Measurements from ENCODE around the gene ADTRP. TPM values are rescaled to one million over a fixed set of nuclear protein-coding genes. Genes with fewer than 3 reads are reported as not detected.
"Not testable (repeated sequence)": the region's sequence is repeated elsewhere in the genome, so short reads cannot be mapped to it uniquely, and the experiment has no call there.

The ADTRP gene
- total RNA-seq, 1 donor from 2014 or later = 3.4 TPM

DNA sequence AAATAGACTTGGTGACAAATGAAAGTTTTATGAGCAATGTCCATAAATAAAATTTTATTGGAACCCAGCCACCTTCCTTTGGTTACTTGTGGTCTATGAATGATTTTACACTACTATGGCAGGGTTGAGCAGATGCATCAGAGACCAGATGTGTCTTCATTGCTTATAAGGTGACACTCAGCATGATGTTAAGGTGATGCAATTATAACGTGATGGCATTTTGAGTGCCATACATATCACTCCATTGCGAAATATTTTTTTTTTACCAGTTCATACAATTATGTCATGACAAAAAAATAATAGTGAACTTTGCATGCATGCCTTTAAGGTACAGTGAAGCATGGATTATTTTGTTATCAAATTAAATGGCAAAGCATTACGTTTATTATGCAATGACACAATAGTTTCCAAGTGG lies 96.0 kb downstream of the ADTRP start:
- no peak for DNase-seq (ENCODE audit: low spot score in 2 of 2, unreplicated experiment in 2 of 2)
- Mint-ChIP-seq H3K27me3 (ENCODE audit: low read depth) (no peaks in the 10 kb centered on the region), H3K9me3 (peaks cover 32% of the 10 kb centered on the region), H3K4me3 (no peak overlapping the region), H3K36me3 (peaks cover 7% of the 10 kb centered on the region), H3K27ac (no peak overlapping the region), H3K4me1 (peaks cover 32% of the 10 kb centered on the region)
- TF ChIP-seq, protein P1, sequence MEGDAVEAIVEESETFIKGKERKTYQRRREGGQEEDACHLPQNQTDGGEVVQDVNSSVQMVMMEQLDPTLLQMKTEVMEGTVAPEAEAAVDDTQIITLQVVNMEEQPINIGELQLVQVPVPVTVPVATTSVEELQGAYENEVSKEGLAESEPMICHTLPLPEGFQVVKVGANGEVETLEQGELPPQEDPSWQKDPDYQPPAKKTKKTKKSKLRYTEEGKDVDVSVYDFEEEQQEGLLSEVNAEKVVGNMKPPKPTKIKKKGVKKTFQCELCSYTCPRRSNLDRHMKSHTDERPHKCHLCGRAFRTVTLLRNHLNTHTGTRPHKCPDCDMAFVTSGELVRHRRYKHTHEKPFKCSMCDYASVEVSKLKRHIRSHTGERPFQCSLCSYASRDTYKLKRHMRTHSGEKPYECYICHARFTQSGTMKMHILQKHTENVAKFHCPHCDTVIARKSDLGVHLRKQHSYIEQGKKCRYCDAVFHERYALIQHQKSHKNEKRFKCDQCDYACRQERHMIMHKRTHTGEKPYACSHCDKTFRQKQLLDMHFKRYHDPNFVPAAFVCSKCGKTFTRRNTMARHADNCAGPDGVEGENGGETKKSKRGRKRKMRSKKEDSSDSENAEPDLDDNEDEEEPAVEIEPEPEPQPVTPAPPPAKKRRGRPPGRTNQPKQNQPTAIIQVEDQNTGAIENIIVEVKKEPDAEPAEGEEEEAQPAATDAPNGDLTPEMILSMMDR (IDR thresholded peaks at IDR 0.05; ENCODE audit: unreplicated experiment) = no peak

GRCh38 chr6:11681770-11682169 lies 96.8 kb downstream of the ADTRP start:
- H3K36me3 Mint-ChIP-seq = peaks cover 7% of the 10 kb centered on the region
- no peaks in the 10 kb centered on the region for H3K27me3 Mint-ChIP-seq (ENCODE audit: low read depth)
- H3K27ac Mint-ChIP-seq = peak overlapping the region; percentile 58
- no peak for DNase-seq (ENCODE audit: low spot score in 2 of 2, unreplicated experiment in 2 of 2)
- no peak overlapping the region for H3K4me3 Mint-ChIP-seq
- TF ChIP-seq, protein P1 (IDR thresholded peaks at IDR 0.05; ENCODE audit: unreplicated experiment) = no peak
- peaks cover 24% of the 10 kb centered on the region for H3K4me1 Mint-ChIP-seq
- H3K9me3 Mint-ChIP-seq = peaks cover 32% of the 10 kb centered on the region

GRCh38 chr6:11681357-11681756 lies 97.2 kb downstream of the ADTRP start:
- Mint-ChIP-seq H3K4me1 (peaks cover 20% of the 10 kb centered on the region), H3K4me3 (no peak overlapping the region), H3K9me3 (peaks cover 32% of the 10 kb centered on the region), H3K36me3 (peaks cover 7% of the 10 kb centered on the region), H3K27ac (peak overlapping the region; percentile 58), H3K27me3 (ENCODE audit: low read depth) (no peaks in the 10 kb centered on the region)
- TF ChIP-seq, protein P1 (IDR thresholded peaks at IDR 0.05; ENCODE audit: unreplicated experiment) = no peak
- no peak for DNase-seq (ENCODE audit: low spot score in 2 of 2, unreplicated experiment in 2 of 2)

DNA sequence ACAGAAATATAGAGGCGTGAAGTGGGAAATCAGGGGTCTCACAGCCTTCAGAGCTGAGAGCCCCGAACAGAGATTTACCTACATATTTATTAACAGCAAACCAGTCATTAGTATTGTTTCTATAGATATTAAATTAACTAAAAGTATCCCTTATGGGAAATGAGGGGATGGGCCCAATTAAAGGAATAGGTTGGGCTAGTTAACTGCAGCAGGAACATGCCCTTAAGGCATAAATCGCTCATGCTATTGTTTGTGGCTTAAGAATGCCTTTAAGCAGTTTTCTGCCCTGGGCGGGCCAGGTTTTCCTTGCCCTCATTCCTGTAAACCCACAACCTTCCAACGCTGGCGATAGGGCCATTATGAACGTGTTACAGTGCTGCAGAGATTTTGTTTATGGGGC lies 98.1 kb downstream of the ADTRP start:
- not testable (repeated sequence) for H3K36me3 Mint-ChIP-seq; H3K4me3 Mint-ChIP-seq; H3K27me3 Mint-ChIP-seq (ENCODE audit: low read depth); H3K27ac Mint-ChIP-seq; DNase-seq (ENCODE audit: low spot score in 2 of 2, unreplicated experiment in 2 of 2)
- Mint-ChIP-seq H3K9me3 (peaks cover 32% of the 10 kb centered on the region), H3K4me1 (peaks cover 13% of the 10 kb centered on the region)

- peaks cover 30% of the 10 kb centered on the region for H3K9me3 Mint-ChIP-seq
- no peak overlapping the region for H3K4me3 Mint-ChIP-seq
- no peak for DNase-seq (ENCODE audit: low spot score in 2 of 2, unreplicated experiment in 2 of 2)
- peaks cover 8% of the 10 kb centered on the region for H3K4me1 Mint-ChIP-seq
- TF ChIP-seq, protein P1 (IDR thresholded peaks at IDR 0.05; ENCODE audit: unreplicated experiment) = no peak
- H3K27me3 Mint-ChIP-seq (ENCODE audit: low read depth) = no peaks in the 10 kb centered on the region
- no peak overlapping the region for H3K27ac Mint-ChIP-seq
- peaks cover 7% of the 10 kb centered on the region for H3K36me3 Mint-ChIP-seq
Observed at GRCh38 chr6:11679099-11679498, 99.5 kb downstream of the ADTRP start.

DNA sequence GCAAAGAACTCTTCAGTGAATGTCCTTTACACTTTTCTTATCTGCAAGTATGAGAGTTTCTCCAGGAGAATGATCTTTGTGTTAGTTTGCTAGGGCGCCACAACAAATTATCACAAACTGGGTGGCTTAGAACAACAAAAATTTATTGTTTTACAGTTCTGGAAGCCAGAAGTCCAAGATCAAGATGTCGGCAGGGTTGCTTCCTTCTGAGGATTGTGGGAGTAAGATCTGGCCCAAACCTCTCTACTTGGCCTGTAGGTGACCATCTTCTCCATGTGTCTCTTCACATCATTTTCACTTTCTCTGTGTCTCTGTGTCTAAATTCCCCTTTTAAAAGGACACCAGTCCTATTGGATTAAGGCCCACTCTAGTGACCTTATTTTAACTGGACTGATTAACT lies 103.0 kb downstream of the ADTRP start:
- H3K36me3 Mint-ChIP-seq = peaks cover 5% of the 10 kb centered on the region
- no peak for DNase-seq (ENCODE audit: low spot score in 2 of 2, unreplicated experiment in 2 of 2)
- no peaks in the 10 kb centered on the region for H3K4me1 Mint-ChIP-seq
- TF ChIP-seq, protein P1 (IDR thresholded peaks at IDR 0.05; ENCODE audit: unreplicated experiment) = no peak
- H3K9me3 Mint-ChIP-seq = peaks cover 32% of the 10 kb centered on the region
- no peak overlapping the region for H3K27ac Mint-ChIP-seq
- no peak overlapping the region for H3K4me3 Mint-ChIP-seq
- H3K27me3 Mint-ChIP-seq (ENCODE audit: low read depth) = no peaks in the 10 kb centered on the region

Data from mesothelial cell of epicardium (in vitro differentiated cells).